NCI-H1417 (cell line): Measurements from ENCODE around the gene FAM227B.
"Not testable (repeated sequence)": the region's sequence is repeated elsewhere in the genome, so short reads cannot be mapped to it uniquely, and the experiment has no call there.

Experiments
- DNase-seq, 3 experiments: peaks; one replicate each; lab custom pipeline; 2025; lab: John Stamatoyannopoulos, UW

FAM227B gene

DNA sequence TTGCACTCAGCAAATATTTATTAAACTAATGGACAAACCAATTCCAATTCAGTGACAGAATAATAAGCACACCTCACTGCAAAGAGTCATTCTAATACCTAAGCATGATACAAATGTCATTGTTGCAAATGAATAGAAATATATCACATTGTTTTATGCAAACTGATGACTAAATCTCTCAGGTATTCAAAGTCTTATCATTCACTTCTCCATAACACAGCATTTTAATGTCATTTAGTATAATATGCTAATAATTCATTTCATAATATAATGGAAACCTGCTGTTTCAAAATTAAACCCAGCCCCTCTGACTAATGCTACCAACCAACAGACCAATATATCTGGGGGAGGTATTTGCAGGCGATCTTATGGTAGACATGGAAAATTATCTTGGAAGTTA, 125.8 kb downstream of the FAM227B start:
- DNase-seq = no peak

DNA sequence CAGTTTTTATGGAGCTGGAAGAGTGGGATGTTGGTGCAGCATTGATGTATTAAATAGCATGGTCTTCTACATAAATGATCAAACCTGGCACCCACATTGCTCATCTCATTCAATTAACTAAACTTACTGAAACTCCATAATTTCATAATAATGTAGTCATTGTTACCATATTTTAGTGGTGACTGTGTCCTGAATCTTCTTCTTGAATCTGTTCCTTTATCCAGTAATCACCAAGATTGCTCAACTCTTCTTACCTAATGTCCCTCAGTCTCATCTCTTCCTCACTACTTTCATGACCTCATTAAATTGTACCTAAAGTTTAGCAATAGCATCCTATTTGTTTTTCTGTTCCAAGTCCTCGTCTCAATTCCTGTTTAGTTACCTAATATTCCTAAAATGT, 127.8 kb downstream of the FAM227B start:
- no peak for DNase-seq

DNA sequence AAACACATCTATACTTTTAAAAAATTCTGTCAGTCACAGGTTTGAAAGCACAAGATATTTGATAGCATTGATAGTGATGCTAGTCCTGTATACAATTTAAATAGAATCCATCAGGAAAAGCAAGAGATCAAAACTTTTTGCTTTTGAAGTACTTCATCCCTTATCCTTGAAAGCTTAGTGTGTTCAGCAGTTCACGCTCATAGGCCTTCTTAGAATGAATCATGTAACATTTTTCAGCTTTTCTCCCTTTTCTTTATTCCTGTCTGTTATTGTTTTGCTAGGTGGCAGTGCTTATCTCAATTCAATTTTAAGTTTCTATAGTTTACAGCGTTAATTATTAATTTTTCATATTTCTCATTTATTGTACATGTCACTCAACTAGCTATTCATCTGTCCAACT, 128.5 kb downstream of the FAM227B start:
- no peak for DNase-seq

DNA sequence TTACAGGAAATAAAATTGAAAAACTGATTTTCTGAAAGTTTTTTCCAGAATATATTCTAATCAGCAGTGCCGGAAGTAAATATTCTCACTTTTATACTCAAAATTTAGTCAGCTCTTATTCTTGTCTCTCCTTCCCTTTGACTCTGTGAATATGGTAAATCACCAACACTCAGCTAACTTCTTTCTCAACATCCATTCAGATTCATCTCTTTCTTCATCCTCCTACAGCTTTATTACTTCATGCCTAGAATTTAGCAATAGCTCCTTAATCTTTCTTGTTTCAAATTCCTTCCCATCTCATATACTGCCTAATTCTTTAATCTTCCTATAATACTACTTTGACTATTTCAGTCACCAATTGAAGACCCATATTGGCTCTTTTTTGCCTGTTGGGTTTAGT, 129.7 kb downstream of the FAM227B start:
- no peak for DNase-seq

DNA sequence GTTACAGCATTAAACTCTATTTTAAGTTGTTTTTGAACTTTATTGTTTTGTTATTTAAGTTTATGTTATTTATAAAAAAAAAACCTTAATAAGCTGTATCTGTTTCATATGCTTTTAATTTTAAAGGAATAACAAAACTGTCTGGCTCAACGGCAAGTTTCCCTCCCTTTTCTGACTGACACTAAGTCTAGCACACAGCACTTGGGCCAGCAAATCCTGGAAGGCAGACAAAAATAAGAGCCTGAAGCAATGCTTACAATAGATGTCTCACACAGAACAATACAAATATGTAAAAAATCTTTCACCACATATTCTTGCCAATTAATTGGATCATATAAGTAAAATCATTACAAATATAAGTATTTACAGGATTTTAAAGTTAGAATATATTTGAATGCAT, 135.2 kb downstream of the FAM227B start:
- not testable (repeated sequence) for DNase-seq

DNA sequence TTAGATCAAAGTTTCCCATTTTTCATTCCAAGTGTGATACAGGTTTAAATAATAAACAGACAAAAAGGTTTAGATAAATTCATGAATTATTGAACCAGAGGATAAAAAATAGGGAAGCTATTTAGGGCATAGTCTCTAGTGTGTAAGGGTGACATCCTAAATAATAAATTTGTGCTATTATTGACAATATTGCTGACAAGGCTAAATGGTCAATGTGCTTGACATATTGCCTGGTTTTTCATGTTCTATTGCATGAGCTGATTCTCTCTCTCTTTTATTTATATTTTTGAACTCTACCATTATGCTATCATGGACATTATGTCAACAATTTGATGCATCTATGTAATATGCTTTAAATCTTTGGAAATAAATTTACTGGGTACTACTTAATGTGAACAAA, 141.6 kb downstream of the FAM227B start:
- not testable (repeated sequence) for DNase-seq

DNA sequence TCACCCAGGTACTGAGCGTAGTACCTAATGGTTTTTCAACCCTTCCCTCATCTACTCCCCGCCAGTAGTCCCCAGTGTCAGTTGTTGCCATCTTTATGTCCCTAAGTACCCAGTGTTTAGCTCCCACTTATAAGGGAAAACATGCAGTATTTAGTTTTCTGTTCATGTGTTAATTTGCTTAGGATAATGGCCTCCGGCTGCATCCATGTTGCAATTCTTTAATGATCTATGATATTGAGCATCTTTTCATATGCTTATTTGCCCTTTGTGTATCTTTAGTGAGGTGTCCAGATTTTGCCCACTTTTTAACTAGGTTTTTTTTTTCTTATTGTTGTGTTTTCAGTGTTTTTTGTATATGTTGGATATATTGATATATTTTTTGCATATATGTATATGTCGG, 142.6 kb downstream of the FAM227B start:
- not testable (repeated sequence) for DNase-seq

DNA sequence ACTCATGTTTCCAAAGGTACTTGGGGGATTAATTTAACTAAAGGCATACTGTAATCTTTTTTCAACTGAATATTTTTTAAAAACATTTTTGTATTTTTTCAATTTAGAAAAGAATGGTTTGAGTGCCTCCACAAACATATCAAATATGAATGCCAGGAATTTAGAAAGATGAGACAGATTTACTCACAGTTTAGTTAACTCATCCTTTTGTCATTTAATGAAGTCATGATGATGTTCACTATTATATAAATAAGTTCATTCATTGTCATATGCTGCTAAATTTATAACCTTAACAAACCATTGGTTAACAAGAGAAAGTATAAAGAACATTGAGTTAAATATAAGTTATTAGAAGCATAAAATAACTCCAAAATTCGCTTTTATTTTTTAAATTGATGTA, 147.6 kb downstream of the FAM227B start:
- no peak for DNase-seq

DNA sequence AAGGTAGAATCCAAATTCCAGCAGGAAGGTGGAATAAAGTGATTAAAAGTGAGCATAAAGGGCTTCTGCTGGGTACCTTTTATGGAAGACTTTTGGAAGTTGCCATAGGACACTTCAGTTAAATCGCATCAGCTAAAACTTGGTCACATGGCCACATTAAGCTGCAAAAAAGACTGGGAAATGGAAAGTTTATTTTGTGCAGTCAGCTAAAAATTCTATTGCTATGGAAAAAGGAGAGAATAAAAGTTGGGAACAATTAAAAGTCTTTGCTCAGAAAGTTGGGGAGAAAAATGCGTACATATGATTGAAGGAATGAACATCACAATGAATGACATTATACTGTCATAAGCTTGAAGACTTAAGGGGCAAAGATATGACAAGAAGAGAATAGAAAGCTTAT, 148.3 kb downstream of the FAM227B start:
- no peak for DNase-seq

DNA sequence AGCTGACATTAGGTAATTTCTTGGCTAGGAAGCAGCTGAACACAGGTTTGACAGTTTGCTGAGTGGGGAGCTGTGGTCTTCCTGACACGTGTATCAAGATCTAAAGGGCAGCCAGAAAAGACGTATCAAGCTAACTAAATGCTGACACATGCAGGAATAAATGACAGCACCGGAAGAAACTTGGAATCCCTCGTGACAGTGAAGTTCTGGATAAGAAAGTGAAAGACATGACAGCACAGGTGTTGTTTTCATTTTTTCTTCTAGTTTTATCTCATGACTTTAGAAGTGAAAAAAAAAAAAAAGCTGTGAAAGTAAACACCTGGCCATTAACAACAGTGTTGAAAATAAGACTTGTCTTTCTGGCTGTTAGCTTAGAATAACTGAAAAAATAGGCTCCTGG, 148.9 kb downstream of the FAM227B start:
- DNase-seq = no peak

DNA sequence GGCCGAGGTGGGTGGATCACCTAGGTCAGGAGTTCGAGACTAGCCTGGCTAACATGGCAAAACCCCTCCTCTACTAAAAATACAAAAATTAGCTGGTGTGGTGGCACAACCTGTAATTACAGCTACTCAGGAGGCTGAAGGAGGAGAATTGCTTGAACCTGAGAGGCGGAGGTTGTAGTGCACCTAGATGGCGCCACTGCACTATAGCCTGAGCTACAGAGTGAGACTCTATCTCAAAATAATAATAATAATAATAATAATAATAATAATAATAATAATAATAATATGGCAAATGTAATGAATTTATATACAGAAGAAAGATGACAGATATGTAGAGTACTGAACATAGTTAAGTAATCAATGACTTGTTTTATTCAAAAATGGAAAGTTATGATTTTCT, 149.4 kb downstream of the FAM227B start:
- DNase-seq = peak in 1 of 3 experiments; percentile 4

DNA sequence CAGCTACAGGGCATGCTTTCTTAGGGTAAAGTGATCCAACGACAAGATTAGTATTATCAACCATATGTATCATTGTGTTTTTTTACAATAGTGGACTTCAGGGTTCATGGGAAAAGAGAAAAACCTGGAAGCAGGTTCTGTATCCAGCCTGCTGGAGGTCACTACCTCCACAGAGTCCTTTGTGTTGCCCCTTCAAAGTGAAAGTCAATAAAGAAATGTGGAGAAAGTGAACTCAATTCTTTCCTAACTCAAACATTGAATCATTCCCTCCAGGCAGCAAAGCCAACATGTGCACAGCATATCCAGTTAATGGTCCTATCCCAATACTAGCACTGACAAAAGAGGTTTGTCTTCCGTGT, 152.2 kb downstream of the FAM227B start:
- DNase-seq = no peak

DNA sequence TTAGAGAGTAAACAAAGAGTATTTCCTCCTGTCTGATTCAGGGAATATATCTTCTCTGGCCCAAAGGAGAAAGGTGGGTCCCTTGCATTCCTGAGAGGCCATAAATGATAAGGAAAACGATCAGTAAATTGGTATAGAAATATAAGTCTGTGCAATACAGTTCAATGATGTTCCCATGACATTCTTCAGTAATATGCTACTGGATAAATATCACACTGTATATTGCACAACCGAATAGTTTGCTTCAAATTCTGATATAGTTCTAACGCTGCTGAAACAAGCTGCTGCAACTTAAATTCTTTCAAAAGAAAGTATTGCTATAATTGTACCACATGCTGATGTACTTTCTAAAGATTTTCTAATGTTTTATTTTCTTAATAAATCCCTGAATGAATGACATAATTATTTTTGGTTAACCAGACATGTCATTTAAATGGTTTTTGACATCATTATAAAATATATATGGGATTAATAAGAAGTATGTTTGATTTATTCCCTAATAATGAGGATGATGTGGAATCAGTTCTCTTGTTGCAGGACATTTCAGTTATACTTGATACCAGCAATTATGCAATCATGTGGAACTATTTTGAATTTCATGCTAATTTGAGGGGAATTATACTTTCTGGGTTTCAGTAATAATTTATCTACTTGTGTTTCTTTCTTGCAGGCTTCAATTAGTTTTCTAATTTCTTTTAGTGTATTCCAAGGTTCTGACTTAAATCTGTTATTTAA, 152.7 kb downstream of the FAM227B start:
- no peak for DNase-seq

DNA sequence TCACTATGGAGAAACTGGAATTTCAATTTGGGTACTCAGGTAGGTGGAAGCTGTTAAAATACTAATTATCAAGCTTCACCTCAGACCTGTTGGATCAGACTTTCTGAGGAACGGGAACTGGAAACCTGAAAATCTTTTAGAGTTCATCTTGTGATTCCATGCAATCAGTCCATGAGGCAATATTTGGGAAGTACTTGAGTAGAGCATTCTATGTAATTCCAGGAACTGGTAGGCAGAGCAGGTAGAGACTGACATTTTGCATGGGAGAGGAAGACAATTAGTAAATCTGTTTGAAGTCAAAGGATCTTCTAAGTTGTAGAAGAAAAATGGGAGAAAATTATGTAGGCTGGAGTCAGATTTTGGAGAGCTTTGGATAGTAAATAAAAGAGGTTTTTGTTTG, 154.5 kb downstream of the FAM227B start:
- no peak for DNase-seq

DNA sequence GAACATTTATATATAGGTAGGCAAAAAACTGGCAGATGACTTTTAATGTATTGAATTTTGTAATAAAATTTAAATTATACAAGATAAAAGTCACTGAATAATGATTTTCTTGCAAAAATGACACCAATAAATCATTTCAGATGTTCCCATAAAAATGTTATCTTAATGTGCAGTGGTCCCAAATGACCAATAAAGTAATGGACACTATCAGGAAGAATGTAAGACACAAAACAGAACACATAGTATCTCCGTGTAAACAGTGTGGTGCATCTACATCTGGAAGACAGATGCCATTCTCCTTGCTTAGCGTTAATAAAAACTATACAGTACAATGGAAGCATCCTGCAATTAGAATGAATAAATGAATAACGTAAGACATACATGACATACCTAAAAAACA, 156.1 kb downstream of the FAM227B start:
- DNase-seq = no peak

DNA sequence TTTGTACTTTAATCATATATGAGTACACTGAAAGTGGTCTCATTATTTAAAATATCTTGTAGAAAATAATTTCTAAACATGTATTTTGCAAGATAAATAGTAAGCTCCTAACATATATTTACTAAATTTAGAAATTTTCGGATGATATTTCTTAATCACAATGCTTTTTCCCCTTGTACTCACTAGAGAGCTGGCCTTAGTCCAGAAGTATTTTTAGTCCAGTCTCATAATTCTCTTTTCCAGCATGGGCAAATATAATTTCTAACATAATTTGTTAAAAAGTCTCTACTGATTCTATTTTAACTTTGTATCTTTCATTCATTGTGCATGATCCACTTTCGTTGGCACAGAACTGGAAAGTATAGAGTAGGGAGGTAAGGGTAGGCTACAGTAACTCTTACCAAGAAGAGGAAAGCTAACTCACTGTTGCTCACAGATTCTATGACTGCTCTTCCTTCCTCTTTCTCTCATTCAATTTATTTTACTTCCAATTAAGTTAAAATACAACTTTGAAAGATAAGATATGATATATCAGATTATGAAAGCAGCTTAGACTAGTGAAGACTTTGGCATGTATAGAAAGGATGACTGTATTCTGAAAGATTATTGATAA, 158.3 kb downstream of the FAM227B start:
- DNase-seq = no peak

DNA sequence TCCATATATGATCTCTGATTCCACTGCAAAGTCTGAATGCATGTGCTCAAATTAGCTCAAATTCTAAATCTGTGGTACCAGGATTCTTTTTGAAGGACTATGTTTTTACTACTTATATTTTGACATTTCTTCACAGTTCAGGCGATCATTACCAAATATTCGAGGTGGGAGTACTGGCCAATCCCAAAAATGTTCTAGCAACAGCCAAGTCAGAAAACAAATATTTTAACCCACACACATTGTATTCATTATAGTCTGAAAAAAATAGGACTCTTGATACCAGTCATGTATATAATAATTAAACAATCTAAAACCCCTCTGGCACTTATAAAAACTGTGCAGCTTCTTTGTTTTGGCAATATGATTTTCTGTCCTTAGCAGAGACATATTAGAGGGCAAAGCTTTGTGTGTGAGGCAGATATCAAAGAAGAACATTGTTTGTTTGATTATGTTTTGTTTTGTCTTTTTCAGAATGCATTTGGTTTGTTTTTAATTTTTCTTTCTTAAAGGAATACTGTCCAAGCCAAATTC, 160.1 kb downstream of the FAM227B start:
- DNase-seq = no peak

DNA sequence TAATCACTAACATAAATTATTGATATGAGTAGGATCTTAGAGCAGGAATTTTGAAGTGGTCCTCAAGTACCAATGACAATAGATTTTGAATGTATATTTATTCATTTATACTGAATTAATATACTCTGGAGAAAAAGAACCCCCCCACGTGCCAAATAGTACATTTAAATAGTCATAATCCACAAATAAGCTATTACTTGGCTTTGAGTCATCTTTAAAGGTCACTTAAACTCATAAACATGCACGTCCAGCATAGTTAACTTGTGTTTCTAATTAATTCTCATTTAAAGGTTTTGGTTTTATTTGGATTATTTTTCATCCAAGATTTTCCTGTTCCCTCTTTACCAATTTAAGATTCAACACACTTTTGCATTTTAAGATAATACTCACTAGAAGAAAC, 162.5 kb downstream of the FAM227B start:
- DNase-seq = no peak

DNA sequence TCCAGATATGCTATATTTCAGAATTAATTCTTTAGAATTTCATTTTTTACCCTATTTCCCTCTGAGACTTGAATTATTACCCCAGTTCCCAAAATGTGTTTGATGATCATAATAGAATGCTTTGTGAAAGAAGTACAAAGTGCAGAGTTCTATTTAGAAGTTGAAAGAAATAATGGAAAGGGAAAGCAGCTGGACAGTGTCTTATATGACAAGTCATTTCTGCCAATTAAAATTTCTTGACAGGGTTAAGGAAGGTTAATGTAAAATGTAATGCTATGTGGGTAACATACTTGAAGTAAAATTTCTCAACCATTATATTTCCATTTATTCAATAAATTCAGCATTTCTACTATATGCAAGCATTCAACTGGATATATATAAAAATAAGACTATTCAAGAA, 164.5 kb downstream of the FAM227B start:
- no peak for DNase-seq

DNA sequence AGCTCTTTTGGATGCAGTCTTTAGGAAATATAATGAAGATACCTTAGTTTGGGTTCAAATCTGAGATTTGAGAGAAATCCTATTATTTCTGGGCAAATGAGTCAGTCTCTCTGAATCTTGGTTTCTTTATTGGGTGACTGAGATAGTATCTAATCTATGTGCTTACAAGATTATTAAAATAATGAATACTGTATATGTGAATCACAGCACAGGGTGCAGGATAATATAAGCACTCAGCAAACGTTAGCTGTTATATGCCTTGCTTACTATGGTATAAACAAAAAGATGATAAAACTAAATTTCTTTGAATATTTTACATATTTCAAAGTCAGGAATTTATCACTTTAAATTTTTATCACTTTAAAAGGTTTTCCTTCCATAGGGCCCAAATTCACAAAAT, 168.0 kb downstream of the FAM227B start:
- no peak for DNase-seq

DNA sequence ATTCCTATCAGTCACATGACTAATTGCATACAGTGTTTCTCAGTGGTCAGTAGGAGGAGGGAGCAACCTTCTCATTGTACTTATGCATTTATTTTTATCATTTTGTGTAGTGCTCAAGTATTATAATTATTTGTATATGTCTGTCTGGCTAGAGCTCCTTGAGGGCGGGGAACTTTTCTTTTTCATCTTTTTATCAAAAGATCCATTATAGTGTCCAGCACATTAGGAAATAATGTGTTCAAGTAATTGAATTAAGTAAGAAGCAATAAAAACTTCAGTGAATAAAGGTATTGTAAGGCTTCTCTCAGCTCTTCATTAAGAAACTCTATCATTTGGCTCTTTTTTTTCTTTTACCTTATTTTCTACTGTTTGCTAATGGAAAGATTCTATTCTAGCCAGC, 178.8 kb downstream of the FAM227B start:
- no peak for DNase-seq

DNA sequence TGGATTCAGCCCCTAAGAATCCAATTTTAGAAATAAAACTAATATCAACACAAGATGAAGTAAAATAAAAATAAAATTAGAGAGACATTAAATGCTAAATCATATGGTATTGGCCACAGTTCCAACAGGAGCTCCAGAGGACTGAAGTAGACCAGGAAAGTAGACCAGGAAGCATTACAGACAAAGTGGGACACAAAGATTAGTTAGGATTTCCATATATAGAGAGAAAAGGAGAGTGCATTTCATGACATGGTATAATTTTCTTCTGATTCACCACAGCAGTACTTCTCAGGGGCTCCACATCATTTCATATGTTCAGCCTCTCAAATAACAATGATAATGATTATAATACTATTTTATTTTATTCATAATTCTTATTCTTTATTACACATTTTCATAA, 179.3 kb downstream of the FAM227B start:
- no peak for DNase-seq

DNA sequence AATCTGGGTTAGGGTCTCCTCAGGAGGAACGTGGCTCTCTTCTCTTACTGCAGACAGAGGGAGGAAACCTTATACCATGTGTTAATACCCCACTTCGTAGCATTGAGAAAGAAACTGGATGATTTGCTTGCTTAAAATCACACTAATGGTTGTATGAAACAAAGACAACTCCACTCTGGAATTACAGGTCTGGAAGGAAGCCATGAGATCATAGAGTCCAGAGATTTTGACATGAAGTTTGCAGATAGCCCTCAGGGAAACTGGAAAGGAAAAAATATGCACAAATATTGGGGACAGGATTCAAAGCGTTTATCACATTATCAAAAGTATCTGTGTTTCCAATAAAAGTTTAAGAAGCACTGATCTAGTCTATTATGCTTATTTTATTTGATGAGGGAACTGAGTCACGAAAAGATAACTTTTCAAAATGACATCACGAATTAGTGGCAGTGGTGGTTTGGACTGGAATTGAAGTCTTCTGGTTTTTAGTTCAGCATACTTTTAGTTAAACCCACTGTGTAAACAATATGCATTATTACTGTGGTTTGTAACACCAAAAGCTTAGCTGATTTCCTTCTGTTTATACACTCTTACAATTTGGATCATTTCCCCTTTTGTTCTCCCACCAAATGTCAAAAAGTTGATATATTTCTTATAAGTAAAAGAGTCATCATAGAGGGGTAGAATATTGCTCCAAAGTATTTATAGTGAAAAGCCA, 180.8 kb downstream of the FAM227B start:
- no peak for DNase-seq
